ENCODE measurements around the gene C9. TPM values are rescaled to one million over a fixed set of nuclear protein-coding genes. Genes with fewer than 3 reads are reported as not detected.

C9 gene
- total RNA-seq, 1 donor from 2014 or later = 0.96 TPM

DNA sequence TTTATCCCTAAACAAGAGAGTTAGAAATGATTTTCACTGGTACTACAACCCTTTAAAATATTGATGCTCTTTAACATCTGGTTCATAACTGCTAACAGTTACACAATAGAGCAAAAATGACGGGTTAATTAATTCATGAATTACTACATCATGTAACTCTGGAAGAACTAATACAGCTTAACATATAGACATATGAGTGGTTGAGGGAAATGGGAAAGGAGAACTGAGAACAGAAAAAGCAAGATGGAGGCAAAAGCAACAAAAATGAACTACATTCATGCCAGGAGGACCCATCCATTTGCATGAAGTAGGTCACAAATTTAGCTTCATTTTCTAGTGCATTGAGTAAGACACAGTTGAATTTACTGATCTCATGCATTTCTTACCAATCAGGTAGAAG, 61.8 kb downstream of the C9 start:
- no peak for DNase-seq (ENCODE audit: low spot score in 2 of 2)
- TF ChIP-seq, protein P1, sequence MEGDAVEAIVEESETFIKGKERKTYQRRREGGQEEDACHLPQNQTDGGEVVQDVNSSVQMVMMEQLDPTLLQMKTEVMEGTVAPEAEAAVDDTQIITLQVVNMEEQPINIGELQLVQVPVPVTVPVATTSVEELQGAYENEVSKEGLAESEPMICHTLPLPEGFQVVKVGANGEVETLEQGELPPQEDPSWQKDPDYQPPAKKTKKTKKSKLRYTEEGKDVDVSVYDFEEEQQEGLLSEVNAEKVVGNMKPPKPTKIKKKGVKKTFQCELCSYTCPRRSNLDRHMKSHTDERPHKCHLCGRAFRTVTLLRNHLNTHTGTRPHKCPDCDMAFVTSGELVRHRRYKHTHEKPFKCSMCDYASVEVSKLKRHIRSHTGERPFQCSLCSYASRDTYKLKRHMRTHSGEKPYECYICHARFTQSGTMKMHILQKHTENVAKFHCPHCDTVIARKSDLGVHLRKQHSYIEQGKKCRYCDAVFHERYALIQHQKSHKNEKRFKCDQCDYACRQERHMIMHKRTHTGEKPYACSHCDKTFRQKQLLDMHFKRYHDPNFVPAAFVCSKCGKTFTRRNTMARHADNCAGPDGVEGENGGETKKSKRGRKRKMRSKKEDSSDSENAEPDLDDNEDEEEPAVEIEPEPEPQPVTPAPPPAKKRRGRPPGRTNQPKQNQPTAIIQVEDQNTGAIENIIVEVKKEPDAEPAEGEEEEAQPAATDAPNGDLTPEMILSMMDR (IDR thresholded peaks at IDR 0.05) = no peak
- Histone ChIP-seq H3K4me3 (no peak overlapping the region), H3K36me3 (no peaks in the 10 kb centered on the region), H3K9me3 (peaks cover 0 to 9% of the 10 kb centered on the region in 2 donors), H3K4me1 (no peaks in the 10 kb centered on the region), H3K27me3 (no peaks in the 10 kb centered on the region), H3K27ac (no peak overlapping the region)
- intact Hi-C loops (cut with DNase I) = no loop called here

DNA sequence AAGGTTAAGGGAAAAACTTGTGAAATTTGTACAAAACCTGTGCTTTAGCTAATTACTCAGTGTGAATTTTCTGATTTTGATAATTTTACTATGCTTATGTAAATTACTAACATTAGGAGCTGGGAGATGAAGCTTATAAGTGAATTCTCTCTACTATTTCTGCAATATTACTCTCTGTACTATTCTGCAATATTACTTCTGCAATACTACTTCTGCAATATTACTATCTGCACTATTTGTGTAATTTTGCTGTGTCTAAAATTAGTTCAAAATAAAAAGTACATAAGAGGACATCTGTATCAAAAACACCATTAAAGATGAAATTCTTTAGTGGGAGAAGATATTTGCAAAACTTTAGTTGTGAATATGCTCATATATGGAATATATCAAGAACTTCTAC, 62.9 kb downstream of the C9 start:
- TF ChIP-seq, protein P1 (IDR thresholded peaks at IDR 0.05) = no peak
- no peaks in the 10 kb centered on the region for H3K4me1 ChIP-seq
- H3K4me3 ChIP-seq = no peak overlapping the region
- H3K36me3 ChIP-seq = no peaks in the 10 kb centered on the region
- DNase-seq (ENCODE audit: low spot score in 2 of 2) = no peak
- H3K27ac ChIP-seq = no peak overlapping the region
- H3K27me3 ChIP-seq = no peaks in the 10 kb centered on the region
- H3K9me3 ChIP-seq = peaks cover 0 to 9% of the 10 kb centered on the region in 2 donors
- intact Hi-C loops (cut with DNase I) = no loop called here

DNA sequence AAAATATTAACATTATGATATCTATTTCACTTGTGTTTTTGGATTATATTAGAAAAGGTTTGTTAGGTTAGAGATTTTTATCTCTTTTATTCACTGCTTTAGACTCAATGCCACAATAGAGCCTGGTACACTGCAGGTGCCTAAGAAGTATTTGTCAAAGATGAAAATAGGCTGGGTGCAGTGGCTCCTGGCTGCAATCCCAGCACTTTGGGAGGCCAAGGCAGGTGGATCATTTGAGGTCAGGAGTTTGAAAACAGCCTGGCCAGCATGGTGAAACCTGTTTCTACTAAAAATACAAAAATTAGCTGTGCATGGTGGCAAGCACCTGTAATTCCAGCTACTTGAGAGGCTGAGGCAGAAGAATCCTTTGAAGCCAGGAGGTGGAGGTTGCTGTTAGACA, 64.3 kb downstream of the C9 start:
- no peak for DNase-seq (ENCODE audit: low spot score in 2 of 2)
- Histone ChIP-seq H3K27me3 (no peaks in the 10 kb centered on the region), H3K27ac (no peak overlapping the region), H3K4me1 (no peaks in the 10 kb centered on the region), H3K4me3 (no peak overlapping the region), H3K36me3 (no peaks in the 10 kb centered on the region), H3K9me3 (peaks cover 0 to 9% of the 10 kb centered on the region in 2 donors)
- intact Hi-C loops (cut with DNase I) = no loop called here
- TF ChIP-seq, protein P1 (IDR thresholded peaks at IDR 0.05) = no peak

DNA sequence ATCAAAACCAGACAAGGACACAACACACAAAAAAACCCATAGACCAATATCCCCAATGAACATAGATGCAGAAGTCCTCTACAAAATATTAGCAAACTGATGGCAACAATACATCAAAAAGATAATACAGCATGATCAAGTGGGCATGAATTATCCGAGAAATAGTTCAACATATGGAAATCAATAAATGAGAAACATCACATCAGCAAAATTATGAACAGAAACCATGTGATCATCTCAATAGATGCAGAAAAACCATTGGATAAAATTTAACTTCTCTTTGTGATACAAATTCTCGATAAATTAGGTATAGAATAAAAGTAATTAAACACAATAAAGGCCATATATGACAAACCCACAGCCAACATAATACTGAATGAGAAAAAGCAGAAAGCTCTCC, 69.6 kb downstream of the C9 start:
- Histone ChIP-seq H3K36me3 (no peaks in the 10 kb centered on the region), H3K9me3 (peaks cover 0 to 9% of the 10 kb centered on the region in 2 donors), H3K4me3 (no peak overlapping the region), H3K27ac (no peak overlapping the region), H3K27me3 (no peaks in the 10 kb centered on the region), H3K4me1 (no peaks in the 10 kb centered on the region)
- no peak for DNase-seq (ENCODE audit: low spot score in 2 of 2)
- TF ChIP-seq, protein P1 (IDR thresholded peaks at IDR 0.05) = no peak
- intact Hi-C loops (cut with DNase I) = no loop called here

DNA sequence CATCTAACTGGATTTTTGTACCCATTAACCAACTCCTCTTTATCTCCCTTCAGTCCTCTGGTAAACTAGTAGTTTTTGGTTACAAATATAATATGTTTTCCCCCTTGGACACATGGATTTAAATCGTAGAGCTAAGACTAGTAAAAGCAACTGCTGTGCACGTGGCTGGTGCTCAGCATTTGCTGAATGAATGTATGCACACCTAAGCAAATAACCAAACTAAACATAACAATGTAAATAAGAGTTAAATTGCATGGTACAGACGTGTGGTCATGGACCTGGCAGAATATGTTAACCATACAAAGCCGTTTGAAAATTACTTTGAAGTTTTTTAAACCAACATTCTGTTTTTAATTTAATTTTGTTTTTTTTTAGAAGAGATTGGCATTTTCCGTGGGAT, 79.7 kb downstream of the C9 start:
- no peak for DNase-seq (ENCODE audit: low spot score in 2 of 2)

More for the DNA sequence above, 79.7 kb downstream of the C9 start:
- no peak overlapping the region for H3K27ac ChIP-seq
- H3K4me1 ChIP-seq = no peaks in the 10 kb centered on the region
- intact Hi-C loops (cut with DNase I) = no loop called here
- TF ChIP-seq, protein P1 (IDR thresholded peaks at IDR 0.05) = no peak
- no peaks in the 10 kb centered on the region for H3K27me3 ChIP-seq
- no peaks in the 10 kb centered on the region for H3K9me3 ChIP-seq
- no peak overlapping the region for H3K4me3 ChIP-seq
- H3K36me3 ChIP-seq = no peaks in the 10 kb centered on the region

Measured in ascending aorta (tissue), 2 donors.